ENCODE results near the gene FBXL19. TPM values are rescaled to one million over a fixed set of nuclear protein-coding genes. Genes with fewer than 3 reads are reported as not detected.

Gene FBXL19
- polyA plus RNA-seq, 2 of the 4 experiments (the other 2 are of a cell fraction): 5.6 to 21.5 TPM

DNA sequence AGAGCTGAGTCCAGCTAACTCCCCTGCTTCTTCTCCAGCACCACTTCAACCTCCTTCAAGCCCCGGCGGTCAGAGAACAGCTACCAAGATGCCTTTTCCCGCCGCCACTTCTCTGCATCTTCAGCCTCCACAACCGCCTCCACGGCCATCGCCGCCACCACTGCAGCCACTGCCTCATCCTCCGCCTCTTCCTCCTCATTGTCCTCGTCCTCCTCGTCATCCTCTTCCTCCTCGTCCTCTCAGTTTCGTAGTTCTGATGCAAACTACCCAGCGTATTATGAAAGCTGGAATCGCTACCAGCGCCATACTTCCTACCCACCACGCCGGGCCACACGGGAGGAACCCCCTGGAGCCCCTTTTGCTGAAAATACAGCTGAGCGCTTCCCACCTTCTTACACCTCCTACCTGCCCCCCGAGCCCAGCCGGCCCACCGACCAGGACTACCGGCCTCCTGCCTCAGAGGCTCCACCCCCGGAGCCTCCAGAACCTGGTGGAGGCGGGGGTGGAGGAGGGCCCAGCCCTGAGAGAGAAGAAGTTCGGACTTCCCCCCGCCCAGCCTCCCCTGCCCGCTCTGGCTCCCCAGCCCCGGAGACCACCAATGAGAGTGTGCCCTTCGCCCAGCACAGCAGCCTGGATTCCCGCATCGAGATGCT, 41.3 kb downstream of the FBXL19 start:
- CTCF ChIA-PET: interaction anchor here (0.9 to 3.8 kb wide), 4 partner anchors 11 to 22 kb away, joined by 4 to 22 read pairs (median 12); partner anchors contain the start of gene HSD3B7
- Histone ChIP-seq H3K4me3 (no peak overlapping the region), H3K9me3 (no peaks in the 10 kb centered on the region), H3K27ac (no peak overlapping the region), H3K4me1 (no peaks in the 10 kb centered on the region), H3K4me2 (no peak overlapping the region)
- TF ChIP-seq MAX (IDR thresholded peaks at IDR 0.05): no peak
- no peak for TF ChIP-seq NR3C1 (IDR thresholded peaks at IDR 0.05)
- TF ChIP-seq CTCF (IDR thresholded peaks at IDR 0.05): no peak
- TF ChIP-seq CEBPB (IDR thresholded peaks at IDR 0.05): no peak
- TF ChIP-seq, protein P1, sequence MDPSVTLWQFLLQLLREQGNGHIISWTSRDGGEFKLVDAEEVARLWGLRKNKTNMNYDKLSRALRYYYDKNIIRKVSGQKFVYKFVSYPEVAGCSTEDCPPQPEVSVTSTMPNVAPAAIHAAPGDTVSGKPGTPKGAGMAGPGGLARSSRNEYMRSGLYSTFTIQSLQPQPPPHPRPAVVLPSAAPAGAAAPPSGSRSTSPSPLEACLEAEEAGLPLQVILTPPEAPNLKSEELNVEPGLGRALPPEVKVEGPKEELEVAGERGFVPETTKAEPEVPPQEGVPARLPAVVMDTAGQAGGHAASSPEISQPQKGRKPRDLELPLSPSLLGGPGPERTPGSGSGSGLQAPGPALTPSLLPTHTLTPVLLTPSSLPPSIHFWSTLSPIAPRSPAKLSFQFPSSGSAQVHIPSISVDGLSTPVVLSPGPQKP (IDR thresholded peaks at IDR 0.05; ENCODE audit: low read depth, low read length): no peak
- TF ChIP-seq FOSL2 (IDR thresholded peaks at IDR 0.05): no peak
- TF ChIP-seq FOSL2 (CRISPR knock-in tag; IDR thresholded peaks at IDR 0.05): no peak
- ATAC-seq: no peak
- POLR2A ChIA-PET: no interaction called here
- no peak for FAIRE-seq
- no peak for DNase-seq (ENCODE audit: low read depth in 1 of 2, low spot score in 1 of 2)
- 93% methylated on average over 31 of the region's 33 CpGs for WGBS (ENCODE audit: missing lambda C conversion rate)

GRCh38 chr16:30965436-30965835, 42.1 kb downstream of the FBXL19 start:
- FAIRE-seq: no peak

More at GRCh38 chr16:30965436-30965835, 42.1 kb downstream of the FBXL19 start:
- CTCF ChIA-PET: interaction anchor here (1.0 to 8.8 kb wide), 3 partner anchors 12 to 29 kb away, joined by 3 to 75 read pairs (median 5); partner anchors contain the start of gene HSD3B7
- Histone ChIP-seq H3K4me3 (no peak overlapping the region), H3K27ac (no peak overlapping the region), H3K4me1 (no peaks in the 10 kb centered on the region), H3K4me2 (no peak overlapping the region), H3K9me3 (no peaks in the 10 kb centered on the region)
- no peak for TF ChIP-seq ESRRA (IDR thresholded peaks at IDR 0.05; ENCODE audit: borderline replicate concordance, low read length)
- TF ChIP-seq, protein P2, sequence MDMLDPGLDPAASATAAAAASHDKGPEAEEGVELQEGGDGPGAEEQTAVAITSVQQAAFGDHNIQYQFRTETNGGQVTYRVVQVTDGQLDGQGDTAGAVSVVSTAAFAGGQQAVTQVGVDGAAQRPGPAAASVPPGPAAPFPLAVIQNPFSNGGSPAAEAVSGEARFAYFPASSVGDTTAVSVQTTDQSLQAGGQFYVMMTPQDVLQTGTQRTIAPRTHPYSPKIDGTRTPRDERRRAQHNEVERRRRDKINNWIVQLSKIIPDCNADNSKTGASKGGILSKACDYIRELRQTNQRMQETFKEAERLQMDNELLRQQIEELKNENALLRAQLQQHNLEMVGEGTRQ (IDR thresholded peaks at IDR 0.05): no peak
- no peak for TF ChIP-seq KDM1A (IDR thresholded peaks at IDR 0.05; ENCODE audit: low read depth)
- TF ChIP-seq, protein P3, sequence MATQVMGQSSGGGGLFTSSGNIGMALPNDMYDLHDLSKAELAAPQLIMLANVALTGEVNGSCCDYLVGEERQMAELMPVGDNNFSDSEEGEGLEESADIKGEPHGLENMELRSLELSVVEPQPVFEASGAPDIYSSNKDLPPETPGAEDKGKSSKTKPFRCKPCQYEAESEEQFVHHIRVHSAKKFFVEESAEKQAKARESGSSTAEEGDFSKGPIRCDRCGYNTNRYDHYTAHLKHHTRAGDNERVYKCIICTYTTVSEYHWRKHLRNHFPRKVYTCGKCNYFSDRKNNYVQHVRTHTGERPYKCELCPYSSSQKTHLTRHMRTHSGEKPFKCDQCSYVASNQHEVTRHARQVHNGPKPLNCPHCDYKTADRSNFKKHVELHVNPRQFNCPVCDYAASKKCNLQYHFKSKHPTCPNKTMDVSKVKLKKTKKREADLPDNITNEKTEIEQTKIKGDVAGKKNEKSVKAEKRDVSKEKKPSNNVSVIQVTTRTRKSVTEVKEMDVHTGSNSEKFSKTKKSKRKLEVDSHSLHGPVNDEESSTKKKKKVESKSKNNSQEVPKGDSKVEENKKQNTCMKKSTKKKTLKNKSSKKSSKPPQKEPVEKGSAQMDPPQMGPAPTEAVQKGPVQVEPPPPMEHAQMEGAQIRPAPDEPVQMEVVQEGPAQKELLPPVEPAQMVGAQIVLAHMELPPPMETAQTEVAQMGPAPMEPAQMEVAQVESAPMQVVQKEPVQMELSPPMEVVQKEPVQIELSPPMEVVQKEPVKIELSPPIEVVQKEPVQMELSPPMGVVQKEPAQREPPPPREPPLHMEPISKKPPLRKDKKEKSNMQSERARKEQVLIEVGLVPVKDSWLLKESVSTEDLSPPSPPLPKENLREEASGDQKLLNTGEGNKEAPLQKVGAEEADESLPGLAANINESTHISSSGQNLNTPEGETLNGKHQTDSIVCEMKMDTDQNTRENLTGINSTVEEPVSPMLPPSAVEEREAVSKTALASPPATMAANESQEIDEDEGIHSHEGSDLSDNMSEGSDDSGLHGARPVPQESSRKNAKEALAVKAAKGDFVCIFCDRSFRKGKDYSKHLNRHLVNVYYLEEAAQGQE (IDR thresholded peaks at IDR 0.05): no peak
- no peak for TF ChIP-seq JUN (IDR thresholded peaks at IDR 0.05)
- TF ChIP-seq RAD21 (conservative IDR thresholded peaks at IDR 0.05 in 1 of 2, IDR thresholded peaks at IDR 0.05 in 1 of 2): no peak
- TF ChIP-seq ZC3H11A (IDR thresholded peaks at IDR 0.05): no peak
- TF ChIP-seq RNF2 (IDR thresholded peaks at IDR 0.05; ENCODE audit: borderline replicate concordance, low read depth): no peak
- TF ChIP-seq FOXS1 (CRISPR knock-in tag; IDR thresholded peaks at IDR 0.05): no peak
- no peak for TF ChIP-seq NFE2L2 (conservative IDR thresholded peaks at IDR 0.05; ENCODE audit: low read length)
- TF ChIP-seq, protein P4, sequence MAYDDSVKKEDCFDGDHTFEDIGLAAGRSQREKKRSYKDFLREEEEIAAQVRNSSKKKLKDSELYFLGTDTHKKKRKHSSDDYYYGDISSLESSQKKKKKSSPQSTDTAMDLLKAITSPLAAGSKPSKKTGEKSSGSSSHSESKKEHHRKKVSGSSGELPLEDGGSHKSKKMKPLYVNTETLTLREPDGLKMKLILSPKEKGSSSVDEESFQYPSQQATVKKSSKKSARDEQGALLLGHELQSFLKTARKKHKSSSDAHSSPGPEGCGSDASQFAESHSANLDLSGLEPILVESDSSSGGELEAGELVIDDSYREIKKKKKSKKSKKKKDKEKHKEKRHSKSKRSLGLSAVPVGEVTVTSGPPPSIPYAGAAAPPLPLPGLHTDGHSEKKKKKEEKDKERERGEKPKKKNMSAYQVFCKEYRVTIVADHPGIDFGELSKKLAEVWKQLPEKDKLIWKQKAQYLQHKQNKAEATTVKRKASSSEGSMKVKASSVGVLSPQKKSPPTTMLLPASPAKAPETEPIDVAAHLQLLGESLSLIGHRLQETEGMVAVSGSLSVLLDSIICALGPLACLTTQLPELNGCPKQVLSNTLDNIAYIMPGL (CRISPR knock-in tag; IDR thresholded peaks at IDR 0.05; ENCODE audit: borderline replicate concordance): no peak
- TF ChIP-seq, protein P5, sequence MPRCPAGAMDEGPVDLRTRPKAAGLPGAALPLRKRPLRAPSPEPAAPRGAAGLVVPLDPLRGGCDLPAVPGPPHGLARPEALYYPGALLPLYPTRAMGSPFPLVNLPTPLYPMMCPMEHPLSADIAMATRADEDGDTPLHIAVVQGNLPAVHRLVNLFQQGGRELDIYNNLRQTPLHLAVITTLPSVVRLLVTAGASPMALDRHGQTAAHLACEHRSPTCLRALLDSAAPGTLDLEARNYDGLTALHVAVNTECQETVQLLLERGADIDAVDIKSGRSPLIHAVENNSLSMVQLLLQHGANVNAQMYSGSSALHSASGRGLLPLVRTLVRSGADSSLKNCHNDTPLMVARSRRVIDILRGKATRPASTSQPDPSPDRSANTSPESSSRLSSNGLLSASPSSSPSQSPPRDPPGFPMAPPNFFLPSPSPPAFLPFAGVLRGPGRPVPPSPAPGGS (IDR thresholded peaks at IDR 0.05): no peak
- TF ChIP-seq TFCP2L1 (CRISPR knock-in tag; IDR thresholded peaks at IDR 0.05): no peak
- no peak for TF ChIP-seq CBX2 (IDR thresholded peaks at IDR 0.05; ENCODE audit: borderline replicate concordance, low read depth)
- no peak for TF ChIP-seq BHLHE40 (IDR thresholded peaks at IDR 0.05; ENCODE audit: low read depth, low read length)
- TF ChIP-seq FOSL2 (IDR thresholded peaks at IDR 0.05): no peak
- no peak for TF ChIP-seq FOSL2 (CRISPR knock-in tag; IDR thresholded peaks at IDR 0.05)
- TF ChIP-seq, protein P6, sequence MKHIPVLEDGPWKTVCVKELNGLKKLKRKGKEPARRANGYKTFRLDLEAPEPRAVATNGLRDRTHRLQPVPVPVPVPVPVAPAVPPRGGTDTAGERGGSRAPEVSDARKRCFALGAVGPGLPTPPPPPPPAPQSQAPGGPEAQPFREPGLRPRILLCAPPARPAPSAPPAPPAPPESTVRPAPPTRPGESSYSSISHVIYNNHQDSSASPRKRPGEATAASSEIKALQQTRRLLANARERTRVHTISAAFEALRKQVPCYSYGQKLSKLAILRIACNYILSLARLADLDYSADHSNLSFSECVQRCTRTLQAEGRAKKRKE (CRISPR knock-in tag; IDR thresholded peaks at IDR 0.05; ENCODE audit: low read depth): no peak
- no peak for TF ChIP-seq KDM5A (IDR thresholded peaks at IDR 0.05)
- DNase-seq (ENCODE audit: low read depth in 1 of 2, low spot score in 1 of 2) (no peak), ATAC-seq (peak; percentile 30 to 41; a peak in 2 of 6 replicates)
- WGBS (ENCODE audit: missing lambda C conversion rate): 98% methylated on average over 8 of the region's 15 CpGs
- POLR2A ChIA-PET: no interaction called here

All from A549 (cell line).